Activated CD4-positive, alpha-beta T cell treated with anti-CD3 and anti-CD28 coated beads, Interleukin-2, Interleukin-6, amounts not matched to agents 100 ng/mL and 50 ng/mL, durations not matched to agents 16 hours and 8 hours (primary cell): ENCODE results near the gene GNA12.

Experiments used
- DNase-seq: peaks from one replicate; pipeline ENCODE4 v3.0.0-alpha.2; 2020

Gene GNA12

GRCh38 chr7:2802101-2802500 lies 42.0 kb downstream of the GNA12 start:
- DNase-seq: no peak

GRCh38 chr7:2800931-2801688 lies 43.0 kb downstream of the GNA12 start:
- no peak for DNase-seq

- DNase-seq: no peak
Observed at GRCh38 chr7:2800220-2800930, 43.7 kb downstream of the GNA12 start.

GRCh38 chr7:2799253-2799652 lies 44.9 kb downstream of the GNA12 start:
- DNase-seq: no peak

- no peak for DNase-seq
Observed at GRCh38 chr7:2798669-2799068, 45.4 kb downstream of the GNA12 start.

- DNase-seq: no peak
Observed at GRCh38 chr7:2796358-2797352, 47.5 kb downstream of the GNA12 start.

- no peak for DNase-seq
Observed at GRCh38 chr7:2795906-2796305, 48.2 kb downstream of the GNA12 start.

- DNase-seq: no peak
Observed at GRCh38 chr7:2794836-2795636, 49.1 kb downstream of the GNA12 start.

- DNase-seq: no peak
Observed at GRCh38 chr7:2792856-2793487, 51.1 kb downstream of the GNA12 start.

GRCh38 chr7:2792235-2792634 lies 51.9 kb downstream of the GNA12 start:
- no peak for DNase-seq

GRCh38 chr7:2791390-2791789 lies 52.7 kb downstream of the GNA12 start:
- no peak for DNase-seq

GRCh38 chr7:2787251-2787951 lies 56.7 kb downstream of the GNA12 start:
- DNase-seq: no peak

GRCh38 chr7:2786607-2787116 lies 57.4 kb downstream of the GNA12 start:
- no peak for DNase-seq

- no peak for DNase-seq
Observed at GRCh38 chr7:2785071-2785500, 59.0 kb downstream of the GNA12 start.

GRCh38 chr7:2782565-2782964 lies 61.5 kb downstream of the GNA12 start:
- DNase-seq: peak; percentile 29

GRCh38 chr7:2782121-2782520 lies 62.0 kb downstream of the GNA12 start:
- DNase-seq: no peak

- no peak for DNase-seq
Observed at GRCh38 chr7:2781636-2782035, 62.5 kb downstream of the GNA12 start.

GRCh38 chr7:2779051-2779450 lies 65.1 kb downstream of the GNA12 start:
- no peak for DNase-seq

GRCh38 chr7:2777898-2778535 lies 66.1 kb downstream of the GNA12 start:
- DNase-seq: no peak

GRCh38 chr7:2776401-2776800 lies 67.7 kb downstream of the GNA12 start:
- DNase-seq: no peak
